Stimulated activated CD8-positive, alpha-beta memory T cell treated with anti-CD3 and anti-CD28 coated beads, Interleukin-15, amount 100 ng/mL, for 4 hours (primary cell): ENCODE measurements around the gene PRKAG2.

Experiments
- DNase-seq, 2 donors: peaks; one replicate each; pipeline ENCODE4 v3.0.0-alpha.2; 2020; ENCODE audit warnings: low read depth in 2 of 2

Gene PRKAG2

DNA sequence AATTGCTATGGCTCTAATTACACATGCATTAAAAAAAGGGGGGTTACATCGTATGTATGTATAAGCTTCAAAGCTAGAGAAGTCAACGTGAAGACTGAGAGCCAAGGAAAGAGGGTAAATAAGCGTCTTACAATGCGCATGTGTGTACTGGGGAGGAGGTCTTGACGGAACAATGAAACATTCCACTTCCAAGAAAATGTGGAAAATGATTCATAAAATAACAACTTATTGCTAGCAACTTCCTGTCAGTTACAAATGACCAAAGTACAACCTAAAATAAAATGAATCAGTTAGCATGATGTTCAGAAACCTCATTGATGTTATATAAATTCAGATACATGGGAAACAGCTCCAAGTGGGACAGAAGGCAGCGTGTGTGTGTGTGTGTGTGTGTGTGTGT lies 253.1 kb downstream of the PRKAG2 start:
- no peak for DNase-seq

DNA sequence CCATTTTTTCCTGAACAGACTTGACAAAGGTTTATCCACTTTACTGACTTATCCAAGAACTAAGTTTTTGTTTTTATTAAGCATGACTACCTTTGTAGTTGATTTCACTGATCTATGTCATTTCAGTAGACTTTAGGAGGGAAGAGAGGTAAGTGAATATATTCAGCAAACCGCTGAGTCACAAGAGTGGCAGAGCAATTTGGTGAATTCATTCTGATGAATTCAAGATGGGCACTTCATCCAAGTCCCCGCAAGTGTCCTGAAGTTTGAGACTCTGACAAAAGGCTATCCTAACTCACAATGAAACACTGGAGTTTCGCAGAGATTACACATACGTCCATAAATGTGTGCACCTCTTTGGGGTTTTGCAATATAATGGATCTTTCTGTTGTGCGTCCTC lies 255.0 kb downstream of the PRKAG2 start:
- no peak for DNase-seq

DNA sequence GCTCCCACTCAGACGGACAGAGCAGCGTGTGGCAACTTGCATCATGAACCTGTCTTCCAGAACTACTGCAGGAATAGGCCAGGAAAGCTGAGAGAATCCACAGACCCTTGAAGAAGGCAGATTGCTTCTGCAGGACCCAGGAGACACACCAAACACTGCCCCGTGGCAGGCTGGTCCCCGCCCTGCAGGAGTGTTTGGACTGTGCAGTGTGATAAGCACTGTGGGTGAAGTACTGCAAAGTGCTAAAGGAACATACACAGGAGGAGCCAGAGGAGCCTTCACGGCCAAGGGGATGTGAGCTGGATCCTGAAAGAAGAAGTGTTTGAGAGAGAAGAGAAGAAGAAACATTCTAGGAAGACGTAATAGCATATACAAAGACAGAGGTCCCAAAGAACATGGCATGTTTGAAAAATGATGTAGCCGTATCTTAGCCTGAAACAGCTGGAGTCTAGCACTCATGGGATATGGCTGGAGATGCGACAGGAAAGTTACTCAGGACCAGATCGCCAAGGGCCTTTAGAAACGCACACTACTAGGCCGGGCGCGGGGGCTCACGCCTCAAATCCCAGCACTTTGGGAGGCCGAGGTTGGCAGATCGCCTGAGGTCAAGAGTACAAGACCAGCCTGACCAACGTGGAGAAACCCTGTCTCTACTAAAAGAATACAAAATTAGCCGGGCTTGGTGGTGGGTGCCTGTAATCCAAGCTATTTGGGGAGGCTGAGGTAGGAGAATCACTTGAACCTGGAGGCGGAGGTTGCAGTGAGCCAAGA lies 260.3 kb downstream of the PRKAG2 start:
- DNase-seq = no peak

GRCh38 chr7:151615784-151616183 lies 261.1 kb downstream of the PRKAG2 start:
- DNase-seq = no peak

- no peak for DNase-seq
These were observed 261.9 kb downstream of the PRKAG2 start for GRCh38 chr7:151615058-151615457.

- DNase-seq = no peak
These were observed 262.9 kb downstream of the PRKAG2 start for GRCh38 chr7:151614019-151614418.

- no peak for DNase-seq
These were observed 265.0 kb downstream of the PRKAG2 start for GRCh38 chr7:151611878-151612277.

DNA sequence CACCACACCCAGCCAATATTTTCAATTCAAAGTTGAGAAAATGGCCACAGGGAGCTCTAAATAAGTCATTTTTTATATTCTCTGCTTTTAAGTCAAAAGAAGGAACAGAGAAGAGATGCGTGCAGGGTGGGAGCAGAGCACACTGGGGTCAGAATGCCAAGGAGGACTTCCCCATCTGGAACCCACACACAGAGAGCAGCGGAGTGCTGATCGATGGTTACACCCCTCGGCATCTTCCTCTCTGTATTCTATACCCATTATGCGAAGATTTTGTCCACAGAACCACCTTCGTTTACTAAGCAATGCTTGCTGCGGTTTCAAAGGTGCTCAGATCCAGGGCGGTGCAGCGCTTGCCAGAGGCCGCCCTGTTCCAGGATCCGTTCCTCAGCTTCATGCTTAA lies 265.9 kb downstream of the PRKAG2 start:
- no peak for DNase-seq

- no peak for DNase-seq
These were observed 268.8 kb downstream of the PRKAG2 start for GRCh38 chr7:151608031-151608551.

GRCh38 chr7:151607464-151607867 lies 269.4 kb downstream of the PRKAG2 start:
- DNase-seq = no peak

- DNase-seq = no peak
These were observed 273.0 kb downstream of the PRKAG2 start for GRCh38 chr7:151603951-151604350.

- no peak for DNase-seq
These were observed 275.2 kb downstream of the PRKAG2 start for GRCh38 chr7:151601521-151602305.

- no peak for DNase-seq
These were observed 276.6 kb downstream of the PRKAG2 start for GRCh38 chr7:151600331-151600730.

GRCh38 chr7:151599401-151600227 lies 277.3 kb downstream of the PRKAG2 start:
- DNase-seq = no peak

- no peak for DNase-seq
These were observed 279.1 kb downstream of the PRKAG2 start for GRCh38 chr7:151597541-151598444.

GRCh38 chr7:151595702-151596350 lies 281.1 kb downstream of the PRKAG2 start:
- no peak for DNase-seq

- DNase-seq = no peak
These were observed 283.9 kb downstream of the PRKAG2 start for GRCh38 chr7:151592868-151593486.

GRCh38 chr7:151592330-151592729 lies 284.6 kb downstream of the PRKAG2 start:
- no peak for DNase-seq

DNA sequence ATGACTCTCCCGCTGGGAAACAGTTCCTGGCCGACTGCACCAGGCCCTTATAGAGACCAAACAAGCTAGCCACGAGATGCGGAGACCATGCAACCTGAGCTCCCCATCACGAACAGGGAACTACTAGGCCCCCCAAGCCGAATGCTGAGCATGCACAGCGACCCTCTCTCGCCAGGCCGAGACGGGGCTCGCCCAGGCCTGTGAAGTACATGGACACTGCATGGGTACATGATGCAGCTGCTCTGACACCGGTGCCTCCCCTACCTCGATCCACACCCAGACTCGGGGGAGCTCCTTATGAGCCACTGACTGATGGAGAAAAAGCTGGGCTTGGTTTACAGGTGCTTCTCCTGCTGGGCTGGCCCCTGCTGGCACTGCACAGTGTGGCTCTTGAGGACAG lies 285.0 kb downstream of the PRKAG2 start:
- DNase-seq = no peak
